Measurements from ENCODE around the gene IL2RA.
"Not testable (repeated sequence)": the region's sequence is repeated elsewhere in the genome, so short reads cannot be mapped to it uniquely, and the experiment has no call there.

The IL2RA gene

GRCh38 chr10:6082496-6083395 lies 20.6 kb upstream of the IL2RA start:
- DNase-seq: no peak

- DNase-seq: no peak
Measured at GRCh38 chr10:6080417-6080973, 18.3 kb upstream of the IL2RA start.

- DNase-seq: no peak
Measured at GRCh38 chr10:6079044-6079443, 16.9 kb upstream of the IL2RA start.

- DNase-seq: no peak
Measured at GRCh38 chr10:6077071-6077675, 15.0 kb upstream of the IL2RA start.

GRCh38 chr10:6074489-6075301 lies 12.5 kb upstream of the IL2RA start:
- DNase-seq: no peak

GRCh38 chr10:6072215-6072934 lies 10.2 kb upstream of the IL2RA start:
- no peak for DNase-seq

- DNase-seq: no peak
Measured at GRCh38 chr10:6071181-6072175, 9.3 kb upstream of the IL2RA start.

- no peak for DNase-seq
Measured at GRCh38 chr10:6070660-6071059, 8.5 kb upstream of the IL2RA start.

GRCh38 chr10:6069081-6069931 lies 7.1 kb upstream of the IL2RA start:
- no peak for DNase-seq

GRCh38 chr10:6068422-6068821 lies 6.3 kb upstream of the IL2RA start:
- DNase-seq: no peak

GRCh38 chr10:6068006-6068405 lies 5.8 kb upstream of the IL2RA start:
- DNase-seq: no peak

GRCh38 chr10:6067457-6067856 lies 5.3 kb upstream of the IL2RA start:
- no peak for DNase-seq

GRCh38 chr10:6065835-6066234 lies 3.7 kb upstream of the IL2RA start:
- DNase-seq: no peak

- no peak for DNase-seq
Measured at GRCh38 chr10:6065406-6065805, 3.2 kb upstream of the IL2RA start.

- DNase-seq: not testable (repeated sequence)
Measured at GRCh38 chr10:6064726-6065125, 2.6 kb upstream of the IL2RA start.

GRCh38 chr10:6064119-6064518 lies 2.0 kb upstream of the IL2RA start:
- no peak for DNase-seq

- DNase-seq: no peak
Measured at GRCh38 chr10:6061056-6061455, 1.1 kb downstream of the IL2RA start.

GRCh38 chr10:6059506-6059905 lies 2.7 kb downstream of the IL2RA start:
- DNase-seq: no peak

- DNase-seq: no peak
Measured at GRCh38 chr10:6058682-6059475, 3.3 kb downstream of the IL2RA start.
